ENCODE data around the gene CYFIP2.

Gene CYFIP2

GRCh38 chr5:157263496-157264090, 2.3 kb upstream of the CYFIP2 start:
- no peaks in the 10 kb centered on the region for H3K36me3 ChIP-seq (ENCODE audit: control insufficient read depth, insufficient read depth, low read length)

GRCh38 chr5:157266286-157267007, 524 bp downstream of the CYFIP2 start:
- no peaks in the 10 kb centered on the region for H3K36me3 ChIP-seq (ENCODE audit: control insufficient read depth, insufficient read depth, low read length)
- no peak for TF ChIP-seq CTCF (IDR thresholded peaks at IDR 0.05)

More at GRCh38 chr5:157263496-157264090, 2.3 kb upstream of the CYFIP2 start:
- no peak for TF ChIP-seq CTCF (IDR thresholded peaks at IDR 0.05)
- Histone ChIP-seq H3K27ac (peak overlapping the region; percentile 13), H3K9me3 (ENCODE audit: control insufficient read depth, low read length) (no peaks in the 10 kb centered on the region), H3K27me3 (ENCODE audit: control insufficient read depth, insufficient read depth, low read length) (no peaks in the 10 kb centered on the region), H3K79me2 (peaks cover 5% of the 10 kb centered on the region), H2AFZ (peak overlapping the region; percentile 32), H3K9ac (no peak overlapping the region), H3K4me3 (ENCODE audit: low read depth, low read length) (no peak overlapping the region), H3K4me1 (peaks cover 30% of the 10 kb centered on the region), H3K4me2 (ENCODE audit: low read length) (no peak overlapping the region)

GRCh38 chr5:157267025-157267424, 1.1 kb downstream of the CYFIP2 start:
- H3K4me1 ChIP-seq: peaks cover 52% of the 10 kb centered on the region
- H3K4me2 ChIP-seq (ENCODE audit: low read length): peak overlapping the region; percentile 81
- H3K36me3 ChIP-seq (ENCODE audit: control insufficient read depth, insufficient read depth, low read length): no peaks in the 10 kb centered on the region
- peaks cover 21% of the 10 kb centered on the region for H3K79me2 ChIP-seq
- H2AFZ ChIP-seq: no peak overlapping the region
- peak overlapping the region; percentile 62 for H3K4me3 ChIP-seq (ENCODE audit: low read depth, low read length)
- peak overlapping the region; percentile 77 for H3K27ac ChIP-seq
- TF ChIP-seq CTCF (IDR thresholded peaks at IDR 0.05): no peak
- no peaks in the 10 kb centered on the region for H3K27me3 ChIP-seq (ENCODE audit: control insufficient read depth, insufficient read depth, low read length)
- no peaks in the 10 kb centered on the region for H3K9me3 ChIP-seq (ENCODE audit: control insufficient read depth, low read length)
- H3K9ac ChIP-seq: no peak overlapping the region

More at GRCh38 chr5:157266286-157267007, 524 bp downstream of the CYFIP2 start:
- H3K4me1 ChIP-seq: peaks cover 49% of the 10 kb centered on the region
- peak overlapping the region; percentile 81 for H3K4me2 ChIP-seq (ENCODE audit: low read length)
- H3K9ac ChIP-seq: peak overlapping the region; percentile 41
- H2AFZ ChIP-seq: peak overlapping the region; percentile 89
- peaks cover 17% of the 10 kb centered on the region for H3K79me2 ChIP-seq
- no peaks in the 10 kb centered on the region for H3K27me3 ChIP-seq (ENCODE audit: control insufficient read depth, insufficient read depth, low read length)
- peak overlapping the region; percentile 77 for H3K27ac ChIP-seq
- H3K4me3 ChIP-seq (ENCODE audit: low read depth, low read length): peak overlapping the region; percentile 62
- H3K9me3 ChIP-seq (ENCODE audit: control insufficient read depth, low read length): no peaks in the 10 kb centered on the region

GRCh38 chr5:157267761-157268480, 2.0 kb downstream of the CYFIP2 start:
- Histone ChIP-seq H2AFZ (no peak overlapping the region), H3K4me2 (ENCODE audit: low read length) (peak overlapping the region; percentile 81), H3K79me2 (peaks cover 24% of the 10 kb centered on the region), H3K9me3 (ENCODE audit: control insufficient read depth, low read length) (no peaks in the 10 kb centered on the region), H3K27me3 (ENCODE audit: control insufficient read depth, insufficient read depth, low read length) (no peaks in the 10 kb centered on the region), H3K4me1 (peaks cover 56% of the 10 kb centered on the region), H3K36me3 (ENCODE audit: control insufficient read depth, insufficient read depth, low read length) (no peaks in the 10 kb centered on the region), H3K27ac (peak overlapping the region; percentile 77), H3K4me3 (ENCODE audit: low read depth, low read length) (peak overlapping the region; percentile 62), H3K9ac (no peak overlapping the region)
- TF ChIP-seq CTCF (IDR thresholded peaks at IDR 0.05): peak; percentile 18
